Measurements from ENCODE around the gene AVEN.
"Not testable (repeated sequence)": the region's sequence is repeated elsewhere in the genome, so short reads cannot be mapped to it uniquely, and the experiment has no call there.

The AVEN gene

DNA sequence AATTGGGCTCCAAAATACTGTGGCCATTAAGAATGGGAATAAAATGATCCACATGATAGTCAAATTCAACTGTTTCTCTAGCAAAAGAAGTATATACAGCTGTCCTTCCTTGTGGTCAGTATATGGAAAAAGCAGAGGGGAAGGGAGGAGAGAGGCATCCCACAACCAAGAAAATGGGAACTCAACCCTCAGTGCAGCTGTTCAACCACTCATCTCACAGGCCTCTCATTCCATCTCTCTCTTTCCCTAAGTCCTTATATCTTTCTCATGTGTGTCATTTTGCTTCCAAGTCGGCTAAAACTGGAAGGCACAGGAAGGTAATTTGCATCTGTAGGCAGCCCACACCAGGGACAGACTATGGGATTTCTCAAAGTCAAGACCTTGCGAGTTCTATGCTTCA lies 27.5 kb downstream of the AVEN start:
- Histone ChIP-seq H3K36me3 (no peaks in the 10 kb centered on the region), H3K9me3 (ENCODE audit: severe bottlenecking) (no peaks in the 10 kb centered on the region)

DNA sequence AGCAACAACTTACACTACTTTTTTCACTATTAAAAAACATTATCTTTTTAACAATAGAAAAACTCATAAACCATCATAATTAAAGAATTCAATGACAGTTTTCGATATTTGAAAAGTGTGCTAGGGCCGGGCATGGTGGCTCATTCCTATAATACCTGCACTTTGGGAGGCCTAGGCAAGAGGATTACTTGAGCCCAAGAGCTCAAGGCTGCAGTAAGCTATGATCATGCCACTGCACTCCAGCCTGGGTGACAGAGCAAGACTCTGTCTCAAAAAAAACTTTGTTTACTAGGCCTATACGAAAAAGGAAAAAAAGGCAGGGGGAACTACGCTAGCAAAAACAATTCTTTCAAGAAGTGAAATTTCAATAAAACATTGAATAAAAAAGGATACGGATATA lies 28.1 kb downstream of the AVEN start:
- Histone ChIP-seq H3K4me3 (ENCODE audit: low read depth, low read length) (no peak overlapping the region), H3K27ac (no peak overlapping the region), H3K9me3 (ENCODE audit: severe bottlenecking) (no peaks in the 10 kb centered on the region), H3K27me3 (ENCODE audit: insufficient read depth, low read depth, severe bottlenecking) (no peaks in the 10 kb centered on the region), H3K36me3 (no peaks in the 10 kb centered on the region)
- TF ChIP-seq, protein P1, sequence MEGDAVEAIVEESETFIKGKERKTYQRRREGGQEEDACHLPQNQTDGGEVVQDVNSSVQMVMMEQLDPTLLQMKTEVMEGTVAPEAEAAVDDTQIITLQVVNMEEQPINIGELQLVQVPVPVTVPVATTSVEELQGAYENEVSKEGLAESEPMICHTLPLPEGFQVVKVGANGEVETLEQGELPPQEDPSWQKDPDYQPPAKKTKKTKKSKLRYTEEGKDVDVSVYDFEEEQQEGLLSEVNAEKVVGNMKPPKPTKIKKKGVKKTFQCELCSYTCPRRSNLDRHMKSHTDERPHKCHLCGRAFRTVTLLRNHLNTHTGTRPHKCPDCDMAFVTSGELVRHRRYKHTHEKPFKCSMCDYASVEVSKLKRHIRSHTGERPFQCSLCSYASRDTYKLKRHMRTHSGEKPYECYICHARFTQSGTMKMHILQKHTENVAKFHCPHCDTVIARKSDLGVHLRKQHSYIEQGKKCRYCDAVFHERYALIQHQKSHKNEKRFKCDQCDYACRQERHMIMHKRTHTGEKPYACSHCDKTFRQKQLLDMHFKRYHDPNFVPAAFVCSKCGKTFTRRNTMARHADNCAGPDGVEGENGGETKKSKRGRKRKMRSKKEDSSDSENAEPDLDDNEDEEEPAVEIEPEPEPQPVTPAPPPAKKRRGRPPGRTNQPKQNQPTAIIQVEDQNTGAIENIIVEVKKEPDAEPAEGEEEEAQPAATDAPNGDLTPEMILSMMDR (IDR thresholded peaks at IDR 0.05; ENCODE audit: low read depth, low read length), result no peak
- no peak for DNase-seq

More for the DNA sequence above, 27.5 kb downstream of the AVEN start:
- TF ChIP-seq, protein P1 (IDR thresholded peaks at IDR 0.05; ENCODE audit: low read depth, low read length), result no peak
- DNase-seq, result no peak
- Histone ChIP-seq H3K4me3 (ENCODE audit: low read depth, low read length) (no peak overlapping the region), H3K27me3 (ENCODE audit: insufficient read depth, low read depth, severe bottlenecking) (no peaks in the 10 kb centered on the region), H3K27ac (no peak overlapping the region)

DNA sequence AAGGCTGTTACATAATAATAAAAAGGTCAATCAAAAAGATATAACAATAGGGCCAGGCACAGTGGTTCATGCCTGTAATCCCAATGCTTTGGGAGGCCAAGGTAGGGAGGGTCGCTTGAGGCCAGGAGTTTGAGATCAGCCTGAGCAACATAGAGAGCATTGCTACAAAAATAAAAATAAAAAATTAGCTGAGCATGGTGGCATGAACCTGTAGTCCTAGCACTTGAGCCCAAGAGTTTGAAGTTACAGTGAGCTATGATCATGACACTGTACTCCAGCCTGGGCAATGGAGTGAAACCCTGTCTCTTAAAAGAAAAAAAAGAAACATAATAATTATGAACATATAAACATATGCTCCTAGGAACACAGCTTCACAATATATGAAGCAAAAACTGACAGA lies 29.3 kb downstream of the AVEN start:
- DNase-seq, result no peak

DNA sequence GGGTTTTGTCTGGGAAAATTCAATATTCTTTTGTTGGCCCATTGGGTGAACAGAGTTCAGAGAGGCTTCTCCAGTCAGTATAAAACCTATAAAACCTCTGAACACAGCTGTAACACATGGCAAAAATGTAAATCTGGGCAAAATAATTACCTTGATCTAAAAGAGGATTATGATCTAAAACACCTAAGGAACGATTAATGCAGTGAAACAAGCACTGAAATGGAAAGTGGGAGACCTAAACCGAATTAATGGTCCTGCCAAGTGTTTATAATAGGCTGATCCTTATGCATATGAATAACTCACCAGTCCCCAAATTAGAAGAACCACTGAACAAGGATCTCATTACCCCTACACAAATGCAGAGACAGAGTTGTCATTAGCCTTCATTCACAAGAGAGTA lies 32.6 kb downstream of the AVEN start:
- no peak for DNase-seq
- TF ChIP-seq, protein P1 (IDR thresholded peaks at IDR 0.05; ENCODE audit: low read depth, low read length), result no peak
- Histone ChIP-seq H3K4me3 (ENCODE audit: low read depth, low read length) (no peak overlapping the region), H3K27ac (no peak overlapping the region), H3K27me3 (ENCODE audit: insufficient read depth, low read depth, severe bottlenecking) (no peaks in the 10 kb centered on the region), H3K36me3 (no peaks in the 10 kb centered on the region), H3K9me3 (ENCODE audit: severe bottlenecking) (no peaks in the 10 kb centered on the region)

More for the DNA sequence above, 29.3 kb downstream of the AVEN start:
- TF ChIP-seq, protein P1 (IDR thresholded peaks at IDR 0.05; ENCODE audit: low read depth, low read length), result no peak
- no peaks in the 10 kb centered on the region for H3K36me3 ChIP-seq
- H3K27ac ChIP-seq, result no peak overlapping the region
- no peaks in the 10 kb centered on the region for H3K27me3 ChIP-seq (ENCODE audit: insufficient read depth, low read depth, severe bottlenecking)
- no peak overlapping the region for H3K4me3 ChIP-seq (ENCODE audit: low read depth, low read length)
- H3K9me3 ChIP-seq (ENCODE audit: severe bottlenecking), result no peaks in the 10 kb centered on the region

DNA sequence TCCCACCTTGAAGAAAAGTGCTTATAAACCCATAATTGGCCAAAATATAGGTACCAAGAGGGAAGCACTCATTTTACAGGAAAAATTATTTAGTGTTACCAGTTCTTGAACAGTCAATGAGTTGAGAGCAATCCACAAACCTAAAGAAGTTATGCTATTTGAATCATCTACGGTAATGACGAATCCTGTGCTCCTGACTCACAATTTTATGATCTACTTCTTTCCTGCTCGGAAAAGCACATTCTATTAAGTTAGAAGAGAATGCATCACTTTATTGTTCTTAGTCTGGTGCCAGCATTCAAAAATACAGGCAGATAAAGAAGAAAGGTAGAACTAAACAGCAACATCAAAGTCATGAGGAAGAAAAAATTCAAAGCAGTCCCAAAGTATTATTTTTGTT lies 37.5 kb downstream of the AVEN start:
- H3K27me3 ChIP-seq (ENCODE audit: insufficient read depth, low read depth, severe bottlenecking), result no peaks in the 10 kb centered on the region
- no peak for DNase-seq
- TF ChIP-seq, protein P1 (IDR thresholded peaks at IDR 0.05; ENCODE audit: low read depth, low read length), result no peak
- H3K4me3 ChIP-seq (ENCODE audit: low read depth, low read length), result no peak overlapping the region
- H3K27ac ChIP-seq, result no peak overlapping the region
- H3K9me3 ChIP-seq (ENCODE audit: severe bottlenecking), result no peaks in the 10 kb centered on the region
- no peaks in the 10 kb centered on the region for H3K36me3 ChIP-seq

DNA sequence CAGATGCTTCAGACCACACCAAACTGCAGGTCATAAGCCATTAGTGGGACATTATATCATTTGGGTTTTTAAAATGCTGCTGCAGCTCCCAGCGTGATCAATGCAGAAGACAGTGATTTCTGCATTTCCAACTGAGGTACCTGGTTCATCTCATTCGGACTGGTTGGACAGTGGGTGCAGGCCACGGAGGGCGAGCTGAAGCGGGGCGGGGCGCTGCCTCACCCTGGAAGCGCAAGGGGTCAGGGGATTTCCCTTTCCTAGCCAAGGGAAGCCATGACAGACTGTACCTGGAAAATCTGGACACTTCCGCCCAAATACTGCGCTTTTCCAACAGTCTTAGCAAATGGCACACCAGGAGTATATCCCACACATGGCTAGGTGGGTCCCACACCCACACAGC lies 43.3 kb downstream of the AVEN start:
- H3K27me3 ChIP-seq (ENCODE audit: insufficient read depth, low read depth, severe bottlenecking); H3K9me3 ChIP-seq (ENCODE audit: severe bottlenecking); H3K36me3 ChIP-seq; H3K27ac ChIP-seq; DNase-seq; H3K4me3 ChIP-seq (ENCODE audit: low read depth, low read length): not testable (repeated sequence)

Data from WERI-Rb-1 (cell line).